8988T (cell line): Measurements from ENCODE around the gene SMIM22.

ENCODE experiments used
- DNase-seq: peaks from one replicate; pipeline ENCODE4 v3.0.0; 2011

The SMIM22 gene

DNA sequence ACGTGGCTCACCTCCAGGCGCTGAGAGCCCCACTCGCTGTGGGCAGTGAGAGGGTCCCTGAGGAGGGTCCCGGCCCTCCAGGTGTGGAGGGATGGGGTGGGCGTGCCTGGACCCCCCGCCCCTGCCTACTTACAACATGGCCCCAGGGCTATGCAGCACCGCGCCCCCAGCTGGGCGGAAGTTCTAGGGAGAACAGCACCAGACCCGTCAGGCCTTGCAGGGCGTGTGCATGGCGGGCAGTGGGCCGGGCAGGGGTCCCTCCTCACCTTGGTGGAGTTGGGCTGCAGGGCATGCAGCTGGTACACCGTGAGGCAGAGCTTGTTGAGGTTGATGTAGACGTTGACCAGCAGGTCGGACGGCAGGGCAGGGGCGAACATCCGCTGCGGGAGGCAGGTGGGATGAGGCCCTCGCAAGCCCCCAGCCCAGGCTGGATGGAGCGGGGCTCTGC lies 2.7 kb downstream of the SMIM22 start:
- DNase-seq = no peak

GRCh38 chr16:4798456-4798855 lies 3.3 kb downstream of the SMIM22 start:
- no peak for DNase-seq

- DNase-seq = no peak
Observed at GRCh38 chr16:4799171-4799855, 4.1 kb downstream of the SMIM22 start.

DNA sequence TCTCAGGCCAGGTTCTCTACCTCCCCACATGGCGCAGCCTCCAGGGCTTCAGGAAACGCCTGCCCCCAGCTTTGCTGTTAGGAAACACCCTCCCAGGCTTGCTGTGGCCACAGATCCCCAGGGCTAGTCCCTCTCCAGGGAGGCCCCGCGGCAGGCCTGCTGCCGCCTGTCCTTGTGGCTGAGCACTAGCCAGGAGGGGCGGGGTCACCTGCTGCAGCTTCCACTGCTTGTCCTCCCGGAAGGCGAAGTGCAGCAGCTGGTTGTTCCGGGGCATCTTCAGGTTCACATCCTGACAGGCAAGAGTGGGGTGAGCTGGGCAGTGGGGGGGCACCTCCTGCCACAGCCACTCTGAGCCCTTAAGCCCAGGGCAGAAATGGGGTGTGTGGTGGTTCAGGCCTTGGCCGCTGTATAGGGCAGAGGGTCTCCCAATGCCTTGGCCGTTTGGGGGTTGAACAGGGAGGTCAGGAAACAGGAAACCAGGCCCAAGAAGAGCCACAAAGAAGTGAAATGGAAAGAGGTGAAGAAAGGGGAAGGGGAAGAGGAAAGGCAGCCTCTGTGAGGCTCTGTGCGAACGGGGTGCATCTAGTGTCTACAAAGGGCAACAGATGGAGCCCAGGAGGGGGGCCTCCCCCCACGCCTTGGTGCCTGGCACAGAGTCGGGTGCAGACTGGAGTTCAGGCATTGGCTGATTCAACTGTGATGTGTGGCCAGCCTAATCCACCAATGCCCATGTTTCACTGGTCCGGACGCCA lies 5.3 kb downstream of the SMIM22 start:
- no peak for DNase-seq

- DNase-seq = no peak
Observed at GRCh38 chr16:4801051-4801961, 6.1 kb downstream of the SMIM22 start.

DNA sequence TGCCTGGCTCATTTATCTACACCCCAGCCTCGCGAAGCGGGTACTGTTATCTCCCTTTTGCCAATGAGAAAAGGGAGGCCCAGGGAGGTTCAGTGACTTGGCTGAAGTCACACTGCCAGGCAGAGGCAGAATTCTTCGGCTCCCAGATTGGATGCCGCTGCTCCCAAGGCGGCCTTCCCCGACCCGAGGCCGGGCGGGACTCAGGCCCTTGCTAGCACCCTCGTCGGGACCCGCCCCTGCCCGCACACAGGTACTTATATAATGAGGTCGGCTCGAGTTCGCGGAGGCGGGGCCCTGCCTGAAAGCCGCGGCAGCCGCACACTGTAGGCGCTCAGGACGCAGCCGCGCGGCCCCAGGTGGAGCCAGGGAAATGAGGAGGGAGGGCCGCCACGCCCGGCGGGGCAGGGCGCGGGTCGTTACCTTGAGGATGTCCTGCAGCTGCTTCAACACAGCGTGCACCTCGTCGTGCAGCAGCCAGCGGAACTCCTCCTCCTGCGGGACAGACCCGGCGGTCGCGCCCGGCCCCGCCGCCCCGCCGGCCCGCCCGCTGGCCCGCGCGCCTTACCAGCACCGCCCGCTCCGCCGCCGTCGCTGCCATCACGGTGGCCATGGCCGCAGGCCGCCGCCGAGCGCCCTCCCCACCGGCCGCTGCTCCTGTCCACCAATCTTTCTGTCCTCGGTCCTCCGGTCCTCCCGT lies 6.9 kb downstream of the SMIM22 start, which contains the start of gene ROGDI:
TSS of gene ROGDI (minus strand) at position 672 of the 697 bp plus-strand sequence. CDS start at position 610, 62 bp downstream.
- DNase-seq = peak; percentile 40

- DNase-seq = peak; percentile 79
Observed at GRCh38 chr16:4802659-4803287, 7.6 kb downstream of the SMIM22 start.

- no peak for DNase-seq
Observed at GRCh38 chr16:4803401-4803844, 8.3 kb downstream of the SMIM22 start.

GRCh38 chr16:4803898-4804762 lies 9.0 kb downstream of the SMIM22 start:
- no peak for DNase-seq

GRCh38 chr16:4805231-4805630 lies 10.1 kb downstream of the SMIM22 start:
- no peak for DNase-seq

GRCh38 chr16:4806280-4806679 lies 11.1 kb downstream of the SMIM22 start:
- DNase-seq = no peak

- DNase-seq = no peak
Observed at GRCh38 chr16:4811242-4811641, 16.1 kb downstream of the SMIM22 start.

GRCh38 chr16:4811773-4812172 lies 16.6 kb downstream of the SMIM22 start:
- no peak for DNase-seq

- no peak for DNase-seq
Observed at GRCh38 chr16:4813251-4814003, 18.3 kb downstream of the SMIM22 start.

- no peak for DNase-seq
Observed at GRCh38 chr16:4814046-4814445, 18.9 kb downstream of the SMIM22 start.

DNA sequence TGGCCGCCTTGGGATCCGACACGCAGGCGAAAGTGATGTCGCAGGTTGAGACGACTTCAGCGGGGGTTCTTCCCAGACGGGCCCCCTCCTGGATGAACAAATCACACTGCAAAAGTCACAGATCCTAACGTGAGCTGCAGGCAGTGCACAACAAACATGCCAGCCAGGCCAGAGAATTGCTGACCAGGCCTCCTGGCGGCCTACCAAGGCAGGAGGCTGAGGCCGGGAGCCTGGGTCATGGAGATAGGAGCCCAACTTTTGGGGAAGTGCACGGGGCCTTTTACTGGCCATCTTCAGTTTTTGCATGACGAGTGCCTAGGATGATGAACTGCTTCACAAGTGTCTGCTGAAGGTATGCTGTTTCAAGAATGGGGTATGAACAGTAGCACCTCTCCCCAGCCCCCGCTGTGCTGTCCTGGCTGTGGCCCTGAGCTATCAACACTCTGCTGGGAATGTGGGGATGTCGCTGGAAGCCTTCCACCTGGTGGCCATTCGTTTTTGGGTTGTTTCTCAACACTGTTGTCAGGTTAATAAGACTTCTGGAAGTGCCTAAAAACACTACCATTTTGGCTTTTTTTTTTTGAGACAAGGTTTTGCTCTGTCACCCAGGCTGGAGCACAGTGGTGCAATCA lies 19.5 kb downstream of the SMIM22 start:
- DNase-seq = no peak

- no peak for DNase-seq
Observed at GRCh38 chr16:4820652-4821051, 25.5 kb downstream of the SMIM22 start.

DNA sequence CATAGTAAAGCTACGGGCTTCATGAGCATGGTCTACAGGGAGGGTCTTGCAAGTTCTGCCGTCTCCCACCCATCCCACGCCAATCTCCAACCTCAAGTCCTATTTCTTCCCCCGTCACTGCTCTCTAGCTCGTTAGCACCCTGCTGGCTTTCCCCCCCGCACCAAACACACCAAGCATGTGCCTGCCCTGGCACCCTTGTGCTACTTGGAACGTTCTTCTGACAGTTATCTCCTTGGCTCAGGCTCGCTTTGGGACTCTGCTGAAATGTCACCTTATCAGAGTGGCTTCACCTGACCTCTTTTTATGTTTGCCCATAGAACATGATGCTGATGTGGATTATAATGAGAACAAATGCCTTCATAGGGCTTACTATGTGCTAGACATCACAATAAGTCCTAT lies 30.0 kb downstream of the SMIM22 start:
- no peak for DNase-seq

DNA sequence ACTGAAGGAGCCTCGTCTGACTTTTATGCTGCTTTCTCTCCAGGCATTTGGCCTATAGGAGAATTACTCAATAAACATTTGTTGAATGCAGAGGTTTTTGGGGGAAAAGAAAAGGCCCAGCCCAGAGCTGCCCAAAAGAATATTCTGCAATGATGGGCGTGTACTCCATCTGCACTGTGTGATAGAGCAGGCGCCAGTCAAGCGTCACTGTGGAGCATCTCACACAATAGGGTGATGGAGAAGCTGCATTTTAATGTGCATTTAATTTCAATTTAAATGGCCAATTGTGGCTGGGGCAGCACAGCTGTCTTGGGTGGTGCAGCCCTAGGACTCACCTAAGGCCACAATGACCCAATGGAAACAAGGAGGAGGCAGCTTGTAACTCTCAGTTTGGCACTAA lies 31.4 kb downstream of the SMIM22 start:
- DNase-seq = no peak

DNA sequence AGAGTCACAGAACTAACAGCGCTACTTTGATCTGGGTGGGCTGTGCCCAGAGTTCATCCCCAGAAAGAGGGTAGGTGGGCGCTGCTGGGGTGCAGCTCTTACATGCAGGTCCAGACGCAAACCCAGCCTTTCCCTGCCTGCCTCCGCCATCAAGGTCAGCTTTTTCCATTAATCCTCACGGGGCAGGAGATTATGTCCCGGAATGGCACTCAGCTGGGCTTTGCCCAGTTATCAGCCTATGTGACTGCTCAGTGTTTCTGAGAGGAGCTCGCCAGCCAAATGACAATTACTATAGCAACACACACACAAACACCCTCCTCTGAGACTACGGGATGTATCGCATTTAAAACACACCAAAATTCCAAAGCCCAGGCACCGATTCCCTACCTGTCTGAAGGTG lies 31.8 kb downstream of the SMIM22 start:
- no peak for DNase-seq
